ENCODE results near the gene ECE2.

Gene ECE2

DNA sequence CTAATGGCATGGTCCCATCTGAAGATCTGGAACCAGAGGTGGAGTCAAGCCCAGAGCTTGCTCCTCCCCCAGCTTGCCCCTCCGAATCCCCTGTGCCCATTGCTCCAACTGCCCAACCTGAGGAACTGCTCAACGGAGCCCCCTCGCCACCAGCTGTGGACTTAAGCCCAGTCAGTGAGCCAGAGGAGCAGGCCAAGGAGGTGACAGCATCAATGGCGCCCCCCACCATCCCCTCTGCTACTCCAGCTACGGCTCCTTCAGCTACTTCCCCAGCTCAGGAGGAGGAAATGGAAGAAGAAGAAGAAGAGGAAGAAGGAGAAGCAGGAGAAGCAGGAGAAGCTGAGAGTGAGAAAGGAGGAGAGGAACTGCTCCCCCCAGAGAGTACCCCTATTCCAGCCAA is 45.8 kb downstream of the ECE2 start:
- no peak overlapping the region for H3K4me3 ChIP-seq (replicated peaks; ENCODE audit: low read depth, low read length)
- TF ChIP-seq, protein P1, sequence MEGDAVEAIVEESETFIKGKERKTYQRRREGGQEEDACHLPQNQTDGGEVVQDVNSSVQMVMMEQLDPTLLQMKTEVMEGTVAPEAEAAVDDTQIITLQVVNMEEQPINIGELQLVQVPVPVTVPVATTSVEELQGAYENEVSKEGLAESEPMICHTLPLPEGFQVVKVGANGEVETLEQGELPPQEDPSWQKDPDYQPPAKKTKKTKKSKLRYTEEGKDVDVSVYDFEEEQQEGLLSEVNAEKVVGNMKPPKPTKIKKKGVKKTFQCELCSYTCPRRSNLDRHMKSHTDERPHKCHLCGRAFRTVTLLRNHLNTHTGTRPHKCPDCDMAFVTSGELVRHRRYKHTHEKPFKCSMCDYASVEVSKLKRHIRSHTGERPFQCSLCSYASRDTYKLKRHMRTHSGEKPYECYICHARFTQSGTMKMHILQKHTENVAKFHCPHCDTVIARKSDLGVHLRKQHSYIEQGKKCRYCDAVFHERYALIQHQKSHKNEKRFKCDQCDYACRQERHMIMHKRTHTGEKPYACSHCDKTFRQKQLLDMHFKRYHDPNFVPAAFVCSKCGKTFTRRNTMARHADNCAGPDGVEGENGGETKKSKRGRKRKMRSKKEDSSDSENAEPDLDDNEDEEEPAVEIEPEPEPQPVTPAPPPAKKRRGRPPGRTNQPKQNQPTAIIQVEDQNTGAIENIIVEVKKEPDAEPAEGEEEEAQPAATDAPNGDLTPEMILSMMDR (IDR thresholded peaks at IDR 0.05; ENCODE audit: low read depth, low read length, missing control alignments): no peak
- no peak for DNase-seq (ENCODE audit: extremely low read depth, low read depth)

DNA sequence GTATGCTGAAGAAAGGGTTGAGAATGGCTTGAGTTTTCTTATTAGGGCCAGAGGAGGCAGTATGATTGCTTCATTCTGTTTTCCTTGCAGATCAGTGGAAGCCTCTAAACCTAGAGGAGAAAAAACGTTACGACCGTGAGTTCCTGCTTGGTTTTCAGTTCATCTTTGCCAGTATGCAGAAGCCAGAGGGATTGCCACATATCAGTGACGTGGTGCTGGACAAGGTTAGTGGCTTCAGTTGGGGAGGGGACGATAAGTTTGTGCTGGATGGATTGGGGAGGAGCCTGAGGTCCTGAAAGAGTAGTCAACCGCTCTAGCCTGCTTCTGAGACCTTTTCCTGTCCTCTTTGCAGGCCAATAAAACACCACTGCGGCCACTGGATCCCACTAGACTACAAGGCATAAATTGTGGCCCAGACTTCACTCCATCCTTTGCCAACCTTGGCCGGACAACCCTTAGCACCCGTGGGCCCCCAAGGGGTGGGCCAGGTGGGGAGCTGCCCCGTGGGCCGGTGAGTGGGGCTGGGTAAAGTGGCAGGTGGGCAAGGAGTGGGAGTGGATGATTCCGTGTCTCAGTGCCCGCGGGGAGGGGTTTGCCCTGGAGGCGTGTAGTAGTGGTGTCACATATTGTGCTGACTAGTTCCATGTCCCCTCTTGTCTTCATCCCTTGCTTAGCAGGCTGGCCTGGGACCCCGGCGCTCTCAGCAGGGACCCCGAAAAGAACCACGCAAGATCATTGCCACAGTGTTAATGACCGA is 47.1 kb downstream of the ECE2 start:
- no peak overlapping the region for H3K4me3 ChIP-seq (replicated peaks; ENCODE audit: low read depth, low read length)
- DNase-seq (ENCODE audit: extremely low read depth, low read depth): no peak
- TF ChIP-seq, protein P1 (IDR thresholded peaks at IDR 0.05; ENCODE audit: low read depth, low read length, missing control alignments): no peak

DNA sequence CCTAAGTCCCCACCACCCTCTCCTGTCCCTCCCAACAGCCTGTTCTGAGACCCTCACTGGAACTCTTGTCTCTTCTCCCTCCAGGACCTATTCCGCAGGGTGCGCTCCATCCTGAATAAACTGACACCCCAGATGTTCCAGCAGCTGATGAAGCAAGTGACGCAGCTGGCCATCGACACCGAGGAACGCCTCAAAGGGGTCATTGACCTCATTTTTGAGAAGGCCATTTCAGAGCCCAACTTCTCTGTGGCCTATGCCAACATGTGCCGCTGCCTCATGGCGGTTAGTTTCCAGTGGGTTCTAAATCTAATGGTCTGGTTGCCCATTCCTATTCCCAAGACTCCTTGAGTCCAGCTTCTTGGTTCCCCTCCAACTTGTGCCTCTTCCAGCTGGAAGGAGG is 47.9 kb downstream of the ECE2 start:
- no peak for DNase-seq (ENCODE audit: extremely low read depth, low read depth)
- no peak overlapping the region for H3K4me3 ChIP-seq (replicated peaks; ENCODE audit: low read depth, low read length)
- TF ChIP-seq, protein P1 (IDR thresholded peaks at IDR 0.05; ENCODE audit: low read depth, low read length, missing control alignments): no peak

DNA sequence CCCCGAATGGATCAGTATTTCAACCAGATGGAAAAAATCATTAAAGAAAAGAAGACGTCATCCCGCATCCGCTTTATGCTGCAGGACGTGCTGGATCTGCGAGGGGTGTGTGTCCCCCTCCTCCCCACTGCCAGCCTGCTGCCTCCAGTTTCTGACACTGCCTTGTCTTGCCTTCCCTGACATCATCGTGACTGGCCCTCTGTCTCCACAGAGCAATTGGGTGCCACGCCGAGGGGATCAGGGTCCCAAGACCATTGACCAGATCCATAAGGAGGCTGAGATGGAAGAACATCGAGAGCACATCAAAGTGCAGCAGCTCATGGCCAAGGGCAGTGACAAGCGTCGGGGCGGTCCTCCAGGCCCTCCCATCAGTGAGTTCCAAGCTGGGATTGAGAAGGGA is 49.4 kb downstream of the ECE2 start:
- TF ChIP-seq, protein P1 (IDR thresholded peaks at IDR 0.05; ENCODE audit: low read depth, low read length, missing control alignments): no peak
- H3K4me3 ChIP-seq (replicated peaks; ENCODE audit: low read depth, low read length): no peak overlapping the region
- DNase-seq (ENCODE audit: extremely low read depth, low read depth): no peak

DNA sequence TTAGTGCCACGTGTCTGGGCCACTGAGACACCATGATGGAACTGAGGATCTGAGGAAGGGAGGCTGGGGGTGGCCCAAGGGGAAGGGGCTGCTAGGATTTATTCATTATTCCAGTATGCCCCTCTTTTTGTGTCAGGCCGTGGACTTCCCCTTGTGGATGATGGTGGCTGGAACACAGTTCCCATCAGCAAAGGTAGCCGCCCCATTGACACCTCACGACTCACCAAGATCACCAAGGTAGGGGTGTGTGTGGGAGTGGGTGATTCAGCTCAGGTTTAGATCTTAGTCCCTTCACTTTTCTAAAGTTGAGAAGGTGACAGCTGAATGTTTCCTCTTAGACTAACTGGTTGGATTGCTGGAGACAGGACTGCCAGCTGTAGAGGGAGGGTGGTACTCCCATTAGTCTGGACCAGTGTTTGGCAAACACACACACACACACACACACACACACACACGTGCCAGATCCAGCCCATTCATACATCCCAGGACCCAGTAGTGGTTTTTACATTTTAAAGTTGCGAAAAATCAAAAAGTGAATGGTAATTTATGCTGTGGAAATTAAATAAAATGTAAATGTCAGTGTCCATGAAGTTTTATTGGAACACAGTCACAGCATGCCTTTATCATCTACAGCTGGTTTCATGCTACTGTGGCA is 50.0 kb downstream of the ECE2 start:
- TF ChIP-seq, protein P1 (IDR thresholded peaks at IDR 0.05; ENCODE audit: low read depth, low read length, missing control alignments): no peak
- DNase-seq (ENCODE audit: extremely low read depth, low read depth): no peak
- no peak overlapping the region for H3K4me3 ChIP-seq (replicated peaks; ENCODE audit: low read depth, low read length)

DNA sequence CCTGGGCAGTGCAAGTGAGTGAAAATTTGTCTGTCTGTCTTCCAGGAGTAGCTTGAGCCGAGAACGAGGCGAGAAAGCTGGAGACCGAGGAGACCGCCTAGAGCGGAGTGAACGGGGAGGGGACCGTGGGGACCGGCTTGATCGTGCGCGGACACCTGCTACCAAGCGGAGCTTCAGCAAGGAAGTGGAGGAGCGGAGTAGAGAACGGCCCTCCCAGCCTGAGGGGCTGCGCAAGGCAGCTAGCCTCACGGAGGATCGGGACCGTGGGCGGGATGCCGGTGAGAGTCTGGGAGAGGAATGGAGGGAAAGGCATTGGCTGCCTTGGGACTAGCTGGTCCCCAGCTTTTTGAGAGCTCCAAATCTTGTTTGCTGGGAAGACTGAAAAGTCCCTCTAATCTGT is 51.3 kb downstream of the ECE2 start:
- TF ChIP-seq, protein P1 (IDR thresholded peaks at IDR 0.05; ENCODE audit: low read depth, low read length, missing control alignments): no peak
- DNase-seq (ENCODE audit: extremely low read depth, low read depth): no peak
- H3K4me3 ChIP-seq (replicated peaks; ENCODE audit: low read depth, low read length): no peak overlapping the region

Data from HFF-Myc (cell line).